ENCODE measurements around the gene SCTR. TPM values are rescaled to one million over a fixed set of nuclear protein-coding genes. Genes with fewer than 3 reads are reported as not detected.
A peak's percentile ranks its signal among the peaks of the same experiment; 100 is the strongest.

The SCTR gene
- total RNA-seq, 1 experiment from 2014 or later, result not detected

- Histone ChIP-seq H3K27ac (ENCODE audit: low read length) (no peak overlapping the region), H3K9me3 (ENCODE audit: low read length) (no peaks in the 10 kb centered on the region), H3K9me2 (replicated peaks; ENCODE audit: insufficient read depth, low read length) (no peaks in the 10 kb centered on the region), H2AFZ (ENCODE audit: low read length) (no peak overlapping the region), H3K4me2 (ENCODE audit: low read depth, low read length, poor library complexity, severe bottlenecking) (no peak overlapping the region), H3K4me1 (ENCODE audit: low read length) (no peaks in the 10 kb centered on the region), H3K36me3 (ENCODE audit: insufficient read depth, low read length) (no peaks in the 10 kb centered on the region), H3K79me2 (ENCODE audit: low read length) (no peaks in the 10 kb centered on the region), H4K20me1 (ENCODE audit: insufficient read depth, low read depth, low read length) (no peaks in the 10 kb centered on the region), H3K27me3 (ENCODE audit: low read length) (no peaks in the 10 kb centered on the region), H3K9ac (ENCODE audit: low read length) (no peak overlapping the region), H3K4me3 (ENCODE audit: low read length) (no peak overlapping the region)
- DNase-seq, result no peak
These were observed 61.7 kb downstream of the SCTR start for GRCh38 chr2:119462574-119462973.

GRCh38 chr2:119461811-119462210, 62.5 kb downstream of the SCTR start:
- DNase-seq, result no peak
- no peaks in the 10 kb centered on the region for H3K27me3 ChIP-seq (ENCODE audit: low read length)

GRCh38 chr2:119460076-119460475, 64.2 kb downstream of the SCTR start:
- no peak overlapping the region for H3K27ac ChIP-seq (ENCODE audit: low read length)
- no peak overlapping the region for H3K9ac ChIP-seq (ENCODE audit: low read length)
- H2AFZ ChIP-seq (ENCODE audit: low read length), result no peak overlapping the region
- no peak overlapping the region for H3K4me3 ChIP-seq (ENCODE audit: low read length)
- no peaks in the 10 kb centered on the region for H3K79me2 ChIP-seq (ENCODE audit: low read length)
- no peaks in the 10 kb centered on the region for H3K36me3 ChIP-seq (ENCODE audit: insufficient read depth, low read length)
- H4K20me1 ChIP-seq (ENCODE audit: insufficient read depth, low read depth, low read length), result no peaks in the 10 kb centered on the region
- no peaks in the 10 kb centered on the region for H3K9me3 ChIP-seq (ENCODE audit: low read length)
- H3K27me3 ChIP-seq (ENCODE audit: low read length), result no peaks in the 10 kb centered on the region
- no peak for DNase-seq
- H3K9me2 ChIP-seq (replicated peaks; ENCODE audit: insufficient read depth, low read length), result no peaks in the 10 kb centered on the region
- no peaks in the 10 kb centered on the region for H3K4me1 ChIP-seq (ENCODE audit: low read length)
- H3K4me2 ChIP-seq (ENCODE audit: low read depth, low read length, poor library complexity, severe bottlenecking), result no peak overlapping the region

More at GRCh38 chr2:119461811-119462210, 62.5 kb downstream of the SCTR start:
- Histone ChIP-seq H3K9me3 (ENCODE audit: low read length) (no peaks in the 10 kb centered on the region), H4K20me1 (ENCODE audit: insufficient read depth, low read depth, low read length) (no peaks in the 10 kb centered on the region), H3K27ac (ENCODE audit: low read length) (no peak overlapping the region), H3K4me2 (ENCODE audit: low read depth, low read length, poor library complexity, severe bottlenecking) (no peak overlapping the region), H3K36me3 (ENCODE audit: insufficient read depth, low read length) (no peaks in the 10 kb centered on the region), H3K4me3 (ENCODE audit: low read length) (no peak overlapping the region), H2AFZ (ENCODE audit: low read length) (no peak overlapping the region), H3K9me2 (replicated peaks; ENCODE audit: insufficient read depth, low read length) (no peaks in the 10 kb centered on the region), H3K9ac (ENCODE audit: low read length) (no peak overlapping the region), H3K79me2 (ENCODE audit: low read length) (no peaks in the 10 kb centered on the region), H3K4me1 (ENCODE audit: low read length) (no peaks in the 10 kb centered on the region)

- H3K4me3 ChIP-seq (ENCODE audit: low read length), result no peak overlapping the region
- H3K9ac ChIP-seq (ENCODE audit: low read length), result no peak overlapping the region
- H3K9me2 ChIP-seq (replicated peaks; ENCODE audit: insufficient read depth, low read length), result no peaks in the 10 kb centered on the region
- no peak for DNase-seq
- H3K27ac ChIP-seq (ENCODE audit: low read length), result no peak overlapping the region
- H3K36me3 ChIP-seq (ENCODE audit: insufficient read depth, low read length), result no peaks in the 10 kb centered on the region
- H3K9me3 ChIP-seq (ENCODE audit: low read length), result no peaks in the 10 kb centered on the region
- H3K79me2 ChIP-seq (ENCODE audit: low read length), result no peaks in the 10 kb centered on the region
- H3K4me2 ChIP-seq (ENCODE audit: low read depth, low read length, poor library complexity, severe bottlenecking), result no peak overlapping the region
- no peaks in the 10 kb centered on the region for H3K4me1 ChIP-seq (ENCODE audit: low read length)
- 0 out of 2 replicates have a peak, but pooled peaks cover 12% of the 10 kb centered on the region for H4K20me1 ChIP-seq (ENCODE audit: insufficient read depth, low read depth, low read length)
- H2AFZ ChIP-seq (ENCODE audit: low read length), result no peak overlapping the region
- H3K27me3 ChIP-seq (ENCODE audit: low read length), result no peaks in the 10 kb centered on the region
These were observed 69.1 kb downstream of the SCTR start for GRCh38 chr2:119455066-119455718.

- no peak overlapping the region for H3K4me2 ChIP-seq (ENCODE audit: low read depth, low read length, poor library complexity, severe bottlenecking)
- H3K27me3 ChIP-seq (ENCODE audit: low read length), result no peaks in the 10 kb centered on the region
- H3K4me1 ChIP-seq (ENCODE audit: low read length), result peaks cover 6% of the 10 kb centered on the region
- H2AFZ ChIP-seq (ENCODE audit: low read length), result no peak overlapping the region
- no peak for DNase-seq
- no peaks in the 10 kb centered on the region for H3K9me2 ChIP-seq (replicated peaks; ENCODE audit: insufficient read depth, low read length)
- H3K27ac ChIP-seq (ENCODE audit: low read length), result no peak overlapping the region
- H3K36me3 ChIP-seq (ENCODE audit: insufficient read depth, low read length), result no peaks in the 10 kb centered on the region
- H3K9ac ChIP-seq (ENCODE audit: low read length), result no peak overlapping the region
- H3K4me3 ChIP-seq (ENCODE audit: low read length), result no peak overlapping the region
- H3K9me3 ChIP-seq (ENCODE audit: low read length), result no peaks in the 10 kb centered on the region
- 0 out of 2 replicates have a peak, but pooled peaks cover 12% of the 10 kb centered on the region for H4K20me1 ChIP-seq (ENCODE audit: insufficient read depth, low read depth, low read length)
- no peaks in the 10 kb centered on the region for H3K79me2 ChIP-seq (ENCODE audit: low read length)
These were observed 70.2 kb downstream of the SCTR start for GRCh38 chr2:119453972-119454593.

GRCh38 chr2:119451336-119452050, 72.8 kb downstream of the SCTR start:
- H2AFZ ChIP-seq (ENCODE audit: low read length), result no peak overlapping the region
- no peak overlapping the region for H3K9ac ChIP-seq (ENCODE audit: low read length)
- no peaks in the 10 kb centered on the region for H3K79me2 ChIP-seq (ENCODE audit: low read length)
- H3K36me3 ChIP-seq (ENCODE audit: insufficient read depth, low read length), result no peaks in the 10 kb centered on the region
- no peak overlapping the region for H3K4me2 ChIP-seq (ENCODE audit: low read depth, low read length, poor library complexity, severe bottlenecking)
- H3K4me1 ChIP-seq (ENCODE audit: low read length), result peaks cover 16% of the 10 kb centered on the region
- DNase-seq, result no peak
- 0 out of 2 replicates have a peak, but pooled peaks cover 12% of the 10 kb centered on the region for H4K20me1 ChIP-seq (ENCODE audit: insufficient read depth, low read depth, low read length)
- H3K27me3 ChIP-seq (ENCODE audit: low read length), result no peaks in the 10 kb centered on the region
- H3K9me3 ChIP-seq (ENCODE audit: low read length), result no peaks in the 10 kb centered on the region
- H3K4me3 ChIP-seq (ENCODE audit: low read length), result no peak overlapping the region
- no peak overlapping the region for H3K27ac ChIP-seq (ENCODE audit: low read length)
- no peaks in the 10 kb centered on the region for H3K9me2 ChIP-seq (replicated peaks; ENCODE audit: insufficient read depth, low read length)

- Histone ChIP-seq H3K9me3 (ENCODE audit: low read length) (no peaks in the 10 kb centered on the region), H2AFZ (ENCODE audit: low read length) (no peak overlapping the region), H3K4me1 (ENCODE audit: low read length) (peaks cover 16% of the 10 kb centered on the region), H4K20me1 (ENCODE audit: insufficient read depth, low read depth, low read length) (peaks cover 16% of the 10 kb centered on the region; the same call in 1 of the 2 replicates), H3K9ac (ENCODE audit: low read length) (no peak overlapping the region), H3K27ac (ENCODE audit: low read length) (no peak overlapping the region), H3K79me2 (ENCODE audit: low read length) (no peaks in the 10 kb centered on the region), H3K4me2 (ENCODE audit: low read depth, low read length, poor library complexity, severe bottlenecking) (peak overlapping the region; percentile 45), H3K27me3 (ENCODE audit: low read length) (no peaks in the 10 kb centered on the region), H3K4me3 (ENCODE audit: low read length) (no peak overlapping the region), H3K9me2 (replicated peaks; ENCODE audit: insufficient read depth, low read length) (no peaks in the 10 kb centered on the region), H3K36me3 (ENCODE audit: insufficient read depth, low read length) (no peaks in the 10 kb centered on the region)
- no peak for DNase-seq
These were observed 74.8 kb downstream of the SCTR start for GRCh38 chr2:119449521-119449920.

GRCh38 chr2:119448427-119449141, 75.7 kb downstream of the SCTR start:
- Histone ChIP-seq H3K4me2 (ENCODE audit: low read depth, low read length, poor library complexity, severe bottlenecking) (peak overlapping the region; percentile 45), H3K36me3 (ENCODE audit: insufficient read depth, low read length) (no peaks in the 10 kb centered on the region), H3K9ac (ENCODE audit: low read length) (no peak overlapping the region), H3K9me3 (ENCODE audit: low read length) (no peaks in the 10 kb centered on the region), H3K79me2 (ENCODE audit: low read length) (no peaks in the 10 kb centered on the region), H3K27me3 (ENCODE audit: low read length) (no peaks in the 10 kb centered on the region), H3K9me2 (replicated peaks; ENCODE audit: insufficient read depth, low read length) (no peaks in the 10 kb centered on the region), H3K4me3 (ENCODE audit: low read length) (no peak overlapping the region), H3K27ac (ENCODE audit: low read length) (no peak overlapping the region), H4K20me1 (ENCODE audit: insufficient read depth, low read depth, low read length) (peaks cover 12% of the 10 kb centered on the region; the same call in 1 of the 2 replicates), H2AFZ (ENCODE audit: low read length) (no peak overlapping the region), H3K4me1 (ENCODE audit: low read length) (peaks cover 16% of the 10 kb centered on the region)
- DNase-seq, result peak; percentile 74

Measured in Karpas-422 (cell line).